Endothelial cell of umbilical vein (primary cell): ENCODE results near the gene MKKS.

Experiments used
- EZH2 ChIP-seq: IDR thresholded peaks from 2 replicates; pipeline ENCODE4 v1.6.1; 2012; ENCODE audit warnings: borderline replicate concordance, low read depth, mild to moderate bottlenecking, moderate library complexity, low read length, inconsistent platforms; ENCODE audit not compliant: severe bottlenecking
- JUN ChIP-seq: IDR thresholded peaks from 2 replicates; pipeline ENCODE4 v1.6.1; 2011; ENCODE audit warnings: borderline replicate concordance, low read depth; ENCODE audit not compliant: insufficient read length, insufficient read depth
- POLR2A ChIP-seq: IDR thresholded peaks from 2 replicates; pipeline ENCODE4 v1.6.1; 2012; ENCODE audit warnings: low read depth, mild to moderate bottlenecking, control low read depth, low read length
- POLR2AphosphoS5 ChIP-seq: IDR thresholded peaks from 2 replicates; pipeline ENCODE4 v1.6.1; 2012; ENCODE audit warnings: low read depth, mild to moderate bottlenecking, control low read depth, low read length, moderate library complexity; ENCODE audit not compliant: insufficient read depth
- TF ChIP-seq, protein P1 (sequence below): IDR thresholded peaks from 2 replicates; pipeline ENCODE4 v1.6.1; 2011; ENCODE audit not compliant: insufficient read depth, insufficient read length
- TF ChIP-seq, protein P2 (sequence below), 2 donors: IDR thresholded peaks; 1 replicate in 1 of 2; 2 replicates in 1 of 2; pipeline ENCODE4 v1.5.1; 2011; ENCODE audit warnings: low read length in 2 of 2, mild to moderate bottlenecking in 2 of 2, moderate library complexity in 2 of 2, control low read depth in 1 of 2, inconsistent platforms in 1 of 2, low read depth in 1 of 2; ENCODE audit not compliant: insufficient read depth in 1 of 2; ENCODE audit errors: extremely low read depth in 1 of 2

DNA sequence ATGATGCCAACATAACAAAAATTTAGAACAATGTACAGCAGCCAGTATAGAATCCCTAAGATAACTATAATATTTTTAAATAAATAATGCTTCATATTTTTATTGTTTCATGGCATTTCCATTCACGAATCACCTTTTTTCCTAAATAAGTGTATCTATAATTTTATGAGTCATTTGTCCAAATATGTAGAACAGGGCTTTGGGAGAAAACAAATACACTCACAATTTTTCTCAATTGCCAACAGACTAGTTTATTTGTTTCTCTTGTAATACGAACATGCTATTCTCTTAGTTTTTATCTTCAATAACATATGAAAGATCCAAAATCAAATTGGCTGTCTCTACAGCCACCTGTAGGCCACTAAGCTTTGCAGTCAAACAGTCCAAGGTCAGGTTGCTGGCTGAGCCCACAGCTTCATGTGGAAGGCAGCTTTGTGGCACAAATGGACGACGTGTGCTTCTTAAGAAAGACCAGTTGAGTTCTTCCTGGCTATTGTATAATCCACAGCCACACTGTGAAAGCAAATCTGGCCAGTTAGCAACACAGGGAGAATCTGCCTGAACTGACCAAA, 29.0 kb downstream of the MKKS start:
- TF ChIP-seq, protein P1, sequence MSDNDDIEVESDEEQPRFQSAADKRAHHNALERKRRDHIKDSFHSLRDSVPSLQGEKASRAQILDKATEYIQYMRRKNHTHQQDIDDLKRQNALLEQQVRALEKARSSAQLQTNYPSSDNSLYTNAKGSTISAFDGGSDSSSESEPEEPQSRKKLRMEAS: no peak
- no peak for TF ChIP-seq POLR2A
- no peak for TF ChIP-seq EZH2
- TF ChIP-seq, protein P2, sequence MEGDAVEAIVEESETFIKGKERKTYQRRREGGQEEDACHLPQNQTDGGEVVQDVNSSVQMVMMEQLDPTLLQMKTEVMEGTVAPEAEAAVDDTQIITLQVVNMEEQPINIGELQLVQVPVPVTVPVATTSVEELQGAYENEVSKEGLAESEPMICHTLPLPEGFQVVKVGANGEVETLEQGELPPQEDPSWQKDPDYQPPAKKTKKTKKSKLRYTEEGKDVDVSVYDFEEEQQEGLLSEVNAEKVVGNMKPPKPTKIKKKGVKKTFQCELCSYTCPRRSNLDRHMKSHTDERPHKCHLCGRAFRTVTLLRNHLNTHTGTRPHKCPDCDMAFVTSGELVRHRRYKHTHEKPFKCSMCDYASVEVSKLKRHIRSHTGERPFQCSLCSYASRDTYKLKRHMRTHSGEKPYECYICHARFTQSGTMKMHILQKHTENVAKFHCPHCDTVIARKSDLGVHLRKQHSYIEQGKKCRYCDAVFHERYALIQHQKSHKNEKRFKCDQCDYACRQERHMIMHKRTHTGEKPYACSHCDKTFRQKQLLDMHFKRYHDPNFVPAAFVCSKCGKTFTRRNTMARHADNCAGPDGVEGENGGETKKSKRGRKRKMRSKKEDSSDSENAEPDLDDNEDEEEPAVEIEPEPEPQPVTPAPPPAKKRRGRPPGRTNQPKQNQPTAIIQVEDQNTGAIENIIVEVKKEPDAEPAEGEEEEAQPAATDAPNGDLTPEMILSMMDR (IDR thresholded peaks at IDR 0.05; ENCODE audit: extremely low read depth in 1 of 2, insufficient read depth in 1 of 2, low read depth in 1 of 2, low read length in 2 of 2): no peak
- TF ChIP-seq POLR2AphosphoS5: no peak
- no peak for TF ChIP-seq JUN
